CD4-positive, alpha-beta T cell treated with Interferon alpha-2 for 1 hour (primary cell): Measurements from ENCODE around the gene AOC3.
"Not testable (repeated sequence)": the region's sequence is repeated elsewhere in the genome, so short reads cannot be mapped to it uniquely, and the experiment has no call there.

Experiments
- DNase-seq, 2 donors: peaks; one replicate each; pipeline ENCODE4 v3.0.0-alpha.2; 2020 to 2022

Gene AOC3

GRCh38 chr17:42844761-42845555 is 6.0 kb upstream of the AOC3 start:
- no peak for DNase-seq

GRCh38 chr17:42845556-42845917 is 5.5 kb upstream of the AOC3 start:
- no peak for DNase-seq

GRCh38 chr17:42845918-42846593 is 4.9 kb upstream of the AOC3 start:
- DNase-seq, result no peak

- DNase-seq, result no peak
Observed at GRCh38 chr17:42846594-42847280, 4.3 kb upstream of the AOC3 start.

- no peak for DNase-seq
Observed at GRCh38 chr17:42848093-42848492, 2.9 kb upstream of the AOC3 start.

GRCh38 chr17:42849031-42849430 is 2.0 kb upstream of the AOC3 start:
- DNase-seq, result no peak

- DNase-seq, result no peak
Observed at GRCh38 chr17:42849451-42850181, 1.4 kb upstream of the AOC3 start.

- DNase-seq, result not testable (repeated sequence)
Observed at GRCh38 chr17:42851371-42852240, 607 bp downstream of the AOC3 start.

GRCh38 chr17:42852351-42852750 is 1.4 kb downstream of the AOC3 start:
- no peak for DNase-seq

- no peak for DNase-seq
Observed at GRCh38 chr17:42853004-42853403, 2.0 kb downstream of the AOC3 start.

GRCh38 chr17:42853597-42853967 is 2.6 kb downstream of the AOC3 start:
- no peak for DNase-seq

GRCh38 chr17:42853968-42854790 is 3.2 kb downstream of the AOC3 start:
- DNase-seq, result no peak

- DNase-seq, result no peak
Observed at GRCh38 chr17:42855048-42855596, 4.1 kb downstream of the AOC3 start.

GRCh38 chr17:42856093-42856492 is 5.1 kb downstream of the AOC3 start:
- DNase-seq, result not testable (repeated sequence)

- DNase-seq, result not testable (repeated sequence)
Observed at GRCh38 chr17:42856516-42856915, 5.5 kb downstream of the AOC3 start.

- no peak for DNase-seq
Observed at GRCh38 chr17:42857389-42857788, 6.4 kb downstream of the AOC3 start.

- DNase-seq, result no peak
Observed at GRCh38 chr17:42865638-42866094, 14.7 kb downstream of the AOC3 start.

GRCh38 chr17:42866216-42866615 is 15.2 kb downstream of the AOC3 start:
- no peak for DNase-seq

- no peak for DNase-seq
Observed at GRCh38 chr17:42866631-42867575, 15.9 kb downstream of the AOC3 start.
